Activated CD8-positive, alpha-beta T cell treated with anti-CD3 and anti-CD28 coated beads for 36 hours (primary cell): ENCODE data around the gene CCDC137. TPM values are rescaled to one million over a fixed set of nuclear protein-coding genes. Genes with fewer than 3 reads are reported as not detected.

Experiments used
- ATAC-seq: fragments of 200-7000 bp; cut with Tn5 transposase; one replicate; pipeline ENCODE4 v1.10.0; 2021; ENCODE audit warnings: mild to moderate bottlenecking, moderate library complexity
- CTCF ChIA-PET: fragments of 350-600 bp; sonication (Branson Sonifier 250); formaldehyde crosslinking; loops from one replicate; lab custom pipeline; 2021; ENCODE audit warnings: antibody characterized with exemption; lab: Charles Lee
- POLR2A ChIA-PET: fragments of 350-600 bp; sonication (Branson Sonifier 250); formaldehyde crosslinking; loops from one replicate; lab custom pipeline; 2021; ENCODE audit warnings: antibody characterized with exemption; lab: Charles Lee
- DNase-seq: peaks from one replicate; pipeline ENCODE4 v3.0.0-alpha.2; 2020
- H3K27ac Mint-ChIP-seq: one replicate; pipeline ENCODE4 v1.8.0; 2021; ENCODE audit warnings: mild to moderate bottlenecking, mixed read lengths
- H3K27me3 Mint-ChIP-seq: one replicate; pipeline ENCODE4 v1.8.0; 2021; ENCODE audit warnings: mixed read lengths
- H3K36me3 Mint-ChIP-seq: one replicate; pipeline ENCODE4 v1.8.0; 2021; ENCODE audit warnings: low read depth, mixed read lengths
- H3K4me1 Mint-ChIP-seq: one replicate; pipeline ENCODE4 v1.8.0; 2021; ENCODE audit warnings: low read depth, mixed read lengths
- H3K4me3 Mint-ChIP-seq: one replicate; pipeline ENCODE4 v1.8.0; 2021; ENCODE audit warnings: mild to moderate bottlenecking, moderate library complexity, mixed read lengths
- H3K9me3 Mint-ChIP-seq: one replicate; pipeline ENCODE4 v1.8.0; 2021; ENCODE audit warnings: mixed read lengths
- CTCF ChIP-seq: fragments of 200-600 bp; IDR thresholded peaks from one replicate; pipeline ENCODE4 v1.8.0; 2022; ENCODE audit warnings: antibody characterized with exemption, mild to moderate bottlenecking
- intact Hi-C: fragments of 100-400 bp; cut with micrococcal nuclease; formaldehyde crosslinking; loops from one replicate; pipeline ENCODE4 v1.10.0; 2022
- total RNA-seq, 2 experiments: library from RNA; stranded (reverse); gene quantifications; one replicate each; pipeline ENCODE4 v1.2.3, GENCODE V29; 2021

CCDC137 gene
- total RNA-seq, 2 experiments from 2014 or later: 34.1 to 37.2 TPM

GRCh38 chr17:81700353-81701287 is 34.1 kb downstream of the CCDC137 start:
- Mint-ChIP-seq H3K9me3 (no peaks in the 10 kb centered on the region), H3K27ac (peak overlapping the region; percentile 31), H3K27me3 (no peaks in the 10 kb centered on the region), H3K4me3 (peak overlapping the region; percentile 94), H3K4me1 (peaks cover 20% of the 10 kb centered on the region), H3K36me3 (peaks cover 54% of the 10 kb centered on the region)
- no peak for TF ChIP-seq CTCF
- intact Hi-C loops: no loop called here
- ChIA-PET CTCF (interaction anchor here (0.7 to 1.7 kb wide), 3 partner anchors 9 to 134 kb away, joined by 3 to 4 read pairs (median 3); no protein-coding TSS in a partner anchor), POLR2A (interaction anchor here (0.9 to 4.9 kb wide), 2 partner anchors 15 kb away, joined by 3 to 73 read pairs; partner anchors contain the start of genes ARL16 and HGS)
- ATAC-seq: no peak
- no peak for DNase-seq

GRCh38 chr17:81701288-81702071 is 34.9 kb downstream of the CCDC137 start:
- no peak for TF ChIP-seq CTCF
- peak; percentile 31 for ATAC-seq
- Mint-ChIP-seq H3K27me3 (no peaks in the 10 kb centered on the region), H3K27ac (peak overlapping the region; percentile 96), H3K4me1 (peaks cover 24% of the 10 kb centered on the region), H3K36me3 (peaks cover 60% of the 10 kb centered on the region), H3K4me3 (peak overlapping the region; percentile 94), H3K9me3 (no peaks in the 10 kb centered on the region)
- DNase-seq: peak; percentile 41
- CTCF ChIA-PET: interaction anchor here (0.7 to 2.2 kb wide), 6 partner anchors 8 to 135 kb away, joined by 3 to 10 read pairs (median 4); partner anchors contain the start of genes ARL16 and HGS
- POLR2A ChIA-PET: interaction anchor here (1.0 to 4.9 kb wide), 9 partner anchors 8 to 131 kb away, joined by 3 to 73 read pairs (median 13); partner anchors contain the start of genes ARL16, HGS, MCRIP1 and SLC25A10
- intact Hi-C loops: no loop called here

GRCh38 chr17:81702934-81703746 is 36.6 kb downstream of the CCDC137 start, which contains the start of gene MRPL12:
MRPL12 (plus strand) TSS chr17:81703367; CDS start chr17:81703502, 135 bp downstream.
- Mint-ChIP-seq H3K27ac (peak within 1 kb of the TSS; percentile 96), H3K4me3 (peak within 1 kb of the TSS; percentile 94), H3K4me1 (peaks cover 24% of the 10 kb centered on the region), H3K27me3 (no peaks in the 10 kb centered on the region), H3K9me3 (no peaks in the 10 kb centered on the region), H3K36me3 (peaks cover 56% of the 10 kb centered on the region)
- no peak for TF ChIP-seq CTCF
- ATAC-seq: peak; percentile 88
- ChIA-PET POLR2A (interaction anchor here (0.6 to 4.9 kb wide), 21 partner anchors 8 to 464 kb away, joined by 3 to 73 read pairs (median 4); partner anchors contain the start of genes ARL16, FAAP100, HGS and MAFG), CTCF (interaction anchor here (1.1 to 2.5 kb wide), 6 partner anchors 18 to 167 kb away, joined by 3 to 10 read pairs (median 4); partner anchors contain the start of genes ARL16 and HGS)
- intact Hi-C loops: no loop called here
- peak; percentile 94 for DNase-seq
